RCC 7860 (cell line): ENCODE measurements around the gene ONECUT3.

Experiments
- DNase-seq: peaks from one replicate; pipeline ENCODE4 v3.0.0-alpha.2; 2015; ENCODE audit warnings: low spot score
- FAIRE-seq: peaks from 2 replicates; lab custom pipeline; 2012; peaks lifted over from hg19 to GRCh38; lab: Jason Lieb, UNC

Gene ONECUT3

GRCh38 chr19:1767464-1767933, 14.2 kb downstream of the ONECUT3 start:
- DNase-seq (no peak), FAIRE-seq (no peak)

- DNase-seq: no peak
- FAIRE-seq: no peak
Measured at GRCh38 chr19:1768248-1768647, 14.9 kb downstream of the ONECUT3 start.

- DNase-seq: no peak
- FAIRE-seq: no peak
Measured at GRCh38 chr19:1768918-1769644, 15.8 kb downstream of the ONECUT3 start.

- no peak for DNase-seq
- FAIRE-seq: no peak
Measured at GRCh38 chr19:1769645-1769985, 16.3 kb downstream of the ONECUT3 start.

GRCh38 chr19:1770866-1771576, 17.7 kb downstream of the ONECUT3 start:
- no peak for DNase-seq
- FAIRE-seq: no peak

GRCh38 chr19:1773184-1773583, 19.9 kb downstream of the ONECUT3 start:
- peak; percentile 93 for DNase-seq
- FAIRE-seq: peak; percentile 97

- FAIRE-seq (no peak), DNase-seq (no peak)
Measured at GRCh38 chr19:1774989-1775772, 21.9 kb downstream of the ONECUT3 start.

- FAIRE-seq: no peak
Measured at GRCh38 chr19:1775951-1776605, 22.8 kb downstream of the ONECUT3 start.

GRCh38 chr19:1776606-1777147, 23.4 kb downstream of the ONECUT3 start:
- DNase-seq (no peak), FAIRE-seq (no peak)

More at GRCh38 chr19:1775951-1776605, 22.8 kb downstream of the ONECUT3 start:
- no peak for DNase-seq

GRCh38 chr19:1777149-1777548, 23.8 kb downstream of the ONECUT3 start:
- DNase-seq: no peak
- FAIRE-seq: no peak

- no peak for FAIRE-seq
- no peak for DNase-seq
Measured at GRCh38 chr19:1779574-1779973, 26.3 kb downstream of the ONECUT3 start.

GRCh38 chr19:1780272-1780958, 27.1 kb downstream of the ONECUT3 start:
- no peak for FAIRE-seq
- no peak for DNase-seq

GRCh38 chr19:1782521-1782920, 29.2 kb downstream of the ONECUT3 start:
- DNase-seq: no peak
- FAIRE-seq: no peak

GRCh38 chr19:1783354-1783753, 30.0 kb downstream of the ONECUT3 start:
- DNase-seq (no peak), FAIRE-seq (no peak)

- FAIRE-seq (no peak), DNase-seq (no peak)
Measured at GRCh38 chr19:1783874-1784273, 30.6 kb downstream of the ONECUT3 start.

GRCh38 chr19:1785310-1785709, 32.0 kb downstream of the ONECUT3 start:
- DNase-seq (no peak), FAIRE-seq (no peak)

GRCh38 chr19:1786668-1787067, 33.4 kb downstream of the ONECUT3 start:
- DNase-seq: no peak
- no peak for FAIRE-seq

- no peak for FAIRE-seq
- no peak for DNase-seq
Measured at GRCh38 chr19:1787116-1787515, 33.8 kb downstream of the ONECUT3 start.

- no peak for DNase-seq
- no peak for FAIRE-seq
Measured at GRCh38 chr19:1789261-1790041, 36.1 kb downstream of the ONECUT3 start.
